ENCODE results near the gene EGLN2.

EGLN2 gene

DNA sequence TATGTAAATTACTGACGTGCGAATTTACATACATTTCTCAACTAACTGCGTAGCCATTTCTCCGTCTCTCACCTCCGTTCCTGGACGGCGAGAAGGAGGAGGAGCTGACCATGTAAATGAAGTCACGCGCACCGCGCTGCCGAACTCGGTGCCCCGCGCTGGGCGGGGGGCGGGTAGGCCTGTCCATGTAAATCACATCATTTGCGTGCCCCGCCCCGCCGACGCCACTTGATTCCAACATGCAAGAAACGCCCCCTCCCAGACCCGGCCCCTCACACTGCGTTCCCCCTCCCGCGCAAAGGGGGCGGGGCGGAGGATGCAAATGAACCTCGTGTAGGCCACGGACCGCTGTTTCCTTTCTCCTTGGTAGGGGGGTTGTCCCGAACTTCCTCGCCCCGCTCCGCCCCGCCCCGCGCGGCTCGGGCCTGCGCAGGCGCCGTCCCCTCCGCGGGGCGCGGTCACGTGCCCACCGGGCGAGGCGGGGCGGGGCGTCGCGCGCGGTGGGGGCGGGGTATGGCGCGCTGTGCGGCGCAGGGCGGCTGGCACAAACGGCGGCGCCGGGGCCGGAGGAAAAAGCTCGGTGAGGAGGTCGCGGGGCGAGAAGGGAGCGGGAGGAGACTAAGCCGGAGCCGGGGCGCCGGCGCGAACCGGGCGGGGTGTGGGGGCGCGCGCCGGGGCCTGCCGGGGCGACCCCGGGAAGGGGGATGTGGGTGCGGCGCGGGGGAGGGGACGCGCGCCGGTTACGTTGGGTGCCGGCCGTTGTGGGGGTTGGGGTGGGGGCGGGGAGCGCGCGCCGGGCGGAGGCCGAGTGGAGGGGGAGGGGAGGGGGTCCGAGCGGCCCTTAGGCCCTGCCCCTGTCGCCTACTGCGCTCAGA lies at the start of gene EGLN2:
Gene EGLN2, plus strand, starts transcription at position 509 of the 875 bp plus-strand sequence. CDS start 1,382 bp downstream, outside the sequence.
- in situ Hi-C loops (cut with HindIII; ENCODE audit: low sequenced_read_pairs) = no loop called here
- DNase-seq (ENCODE audit: low read depth) = peak; percentile 99
- no peak for TF ChIP-seq CTCF (IDR thresholded peaks at IDR 0.05; ENCODE audit: low read depth, low read length, missing control alignments)
- peak within 1 kb of the TSS; percentile 93 for H3K4me3 ChIP-seq (ENCODE audit: low read depth, low read length)

DNA sequence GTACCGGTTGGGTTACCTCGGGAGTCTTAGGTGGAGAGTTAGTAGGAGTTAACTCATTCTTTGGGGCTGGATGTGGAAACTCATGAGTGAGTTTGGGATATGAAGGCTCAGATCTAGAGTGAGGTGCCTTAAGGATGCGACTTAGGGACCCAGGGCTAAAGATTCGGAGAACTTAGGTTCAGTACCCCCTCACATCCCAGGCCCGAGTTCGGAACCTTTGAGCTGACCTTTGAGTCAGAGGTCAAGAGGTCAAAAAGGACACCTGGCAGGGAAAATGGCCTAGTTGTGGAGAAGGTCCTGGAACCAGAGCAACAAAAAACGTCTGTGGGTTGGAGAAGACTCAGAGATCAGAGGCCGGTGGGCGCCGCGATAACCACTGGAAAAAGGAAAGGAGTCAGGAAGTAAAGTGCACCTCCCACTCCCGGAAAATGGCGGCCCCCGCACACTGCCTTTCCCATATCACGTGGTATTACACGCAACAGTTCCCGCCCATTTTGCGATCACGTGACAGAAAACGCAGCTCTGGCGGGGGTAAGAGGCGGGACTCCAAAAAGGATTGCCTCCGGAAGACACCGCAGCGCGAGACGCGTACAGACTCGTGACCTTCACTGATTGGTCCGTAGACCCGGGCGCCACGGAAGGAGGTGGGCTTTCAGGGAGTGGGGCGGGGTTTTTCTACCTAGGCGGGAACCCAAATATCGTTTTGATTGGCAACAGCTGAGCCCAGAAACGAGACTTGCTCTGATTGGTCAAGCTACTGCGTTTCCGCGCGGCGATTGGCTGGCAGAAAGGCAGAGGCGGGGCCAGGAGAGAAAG lies 48.7 kb upstream of the EGLN2 start, which contains the start of gene ACTMAP:
Gene ACTMAP, minus strand, starts transcription at position 420 of the 816 bp plus-strand sequence. CDS start 674 bp downstream, outside the sequence.
- H3K4me3 ChIP-seq (ENCODE audit: low read depth, low read length) = peak within 1 kb of the TSS; percentile 70
- DNase-seq (ENCODE audit: low read depth) = peak; percentile 100
- in situ Hi-C loops (cut with HindIII; ENCODE audit: low sequenced_read_pairs) = no loop called here
- TF ChIP-seq CTCF (IDR thresholded peaks at IDR 0.05; ENCODE audit: low read depth, low read length, missing control alignments) = no peak

- in situ Hi-C loops (cut with HindIII; ENCODE audit: low sequenced_read_pairs) = no loop called here
- H3K4me3 ChIP-seq (ENCODE audit: low read depth, low read length) = peak within 1 kb of the TSS; percentile 70
- TF ChIP-seq CTCF (IDR thresholded peaks at IDR 0.05; ENCODE audit: low read depth, low read length, missing control alignments) = no peak
- DNase-seq (ENCODE audit: low read depth) = peak; percentile 97
Measured at GRCh38 chr19:40750874-40751537, 48.0 kb upstream of the EGLN2 start, which contains the start of gene SNRPA. Gene SNRPA (plus strand): TSS chr19:40751203. CDS start chr19:40751409, 206 bp downstream.

DNA sequence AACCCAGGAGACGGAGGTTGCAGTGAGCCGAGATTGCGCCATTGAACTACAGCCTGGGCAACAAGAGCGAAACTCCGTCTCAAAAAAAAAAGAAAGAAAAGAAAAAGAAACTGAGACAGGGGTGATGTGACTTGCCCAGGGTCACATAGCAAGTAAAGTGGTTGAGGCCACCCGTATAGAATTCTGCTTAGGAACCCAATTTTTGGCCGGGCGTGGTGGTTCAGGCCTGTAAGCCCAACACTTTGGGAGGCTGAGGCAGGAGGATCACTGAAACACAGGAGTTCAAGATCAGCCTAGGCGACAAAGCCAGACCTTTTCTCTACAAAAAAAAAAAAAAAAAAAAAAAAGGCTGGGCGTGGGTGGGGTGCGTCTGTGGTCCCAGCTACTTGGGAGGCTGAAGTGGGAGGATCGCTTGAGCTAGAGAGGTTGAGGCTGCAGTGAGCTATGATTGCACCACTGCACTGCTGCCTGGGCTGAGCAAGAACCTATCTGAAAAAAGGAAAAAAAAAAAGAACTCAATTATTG lies 46.7 kb upstream of the EGLN2 start:
- no peak for DNase-seq (ENCODE audit: low read depth)
- peak overlapping the region; percentile 70 for H3K4me3 ChIP-seq (ENCODE audit: low read depth, low read length)
- in situ Hi-C loops (cut with HindIII; ENCODE audit: low sequenced_read_pairs) = no loop called here
- no peak for TF ChIP-seq CTCF (IDR thresholded peaks at IDR 0.05; ENCODE audit: low read depth, low read length, missing control alignments)

- no peak overlapping the region for H3K4me3 ChIP-seq (ENCODE audit: low read depth, low read length)
- in situ Hi-C loops (cut with HindIII; ENCODE audit: low sequenced_read_pairs) = no loop called here
- no peak for DNase-seq (ENCODE audit: low read depth)
- TF ChIP-seq CTCF (IDR thresholded peaks at IDR 0.05; ENCODE audit: low read depth, low read length, missing control alignments) = no peak
Measured at GRCh38 chr19:40754611-40755247, 44.3 kb upstream of the EGLN2 start.

All from astrocyte of the cerebellum (primary cell).